Measurements from ENCODE around the gene NOTUM. TPM values are rescaled to one million over a fixed set of nuclear protein-coding genes. Genes with fewer than 3 reads are reported as not detected.

Gene NOTUM
- total and polyA plus RNA-seq, 8 donors = 0.37 to 3.8 (median 0.58) TPM; not detected in 3

DNA sequence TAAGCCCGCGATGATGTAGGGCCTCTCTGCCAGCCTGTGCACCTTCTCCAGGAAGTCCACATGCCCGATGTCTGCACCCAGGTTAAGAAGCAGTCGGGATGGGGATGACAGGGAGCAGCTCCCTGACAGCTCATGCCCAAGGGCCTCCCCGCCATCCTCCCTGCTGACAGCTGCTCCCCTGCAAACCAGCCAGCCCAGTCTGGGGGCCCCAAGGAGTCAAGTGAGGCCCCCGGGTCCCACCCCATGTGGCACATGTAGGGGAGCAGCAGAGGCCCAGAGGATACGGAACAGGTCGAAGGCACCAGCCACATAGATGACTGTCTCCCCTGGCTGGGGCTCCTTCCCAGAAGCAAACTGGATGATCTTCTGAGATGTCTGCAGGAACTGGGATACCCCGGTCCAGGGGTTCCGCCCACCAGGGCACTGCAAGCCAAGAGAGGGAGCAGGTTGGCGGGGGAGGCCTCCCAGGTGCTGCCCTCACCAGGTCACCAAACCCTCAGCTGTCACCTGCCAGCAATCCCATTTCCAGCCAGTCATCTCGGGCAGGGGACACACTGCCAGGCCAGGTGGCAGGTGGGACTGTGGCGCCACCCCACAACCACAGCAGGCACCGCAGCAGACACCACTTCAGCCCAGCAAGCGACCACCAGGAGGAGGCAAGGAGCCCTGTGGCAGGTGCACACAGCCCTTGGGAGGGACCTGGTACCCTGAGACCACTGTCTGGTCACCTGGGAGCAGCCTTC is 54.3 kb downstream of the NOTUM start:
- peaks cover 19 to 50% (median 37%) of the 10 kb centered on the region in 4 donors for H3K4me1 ChIP-seq
- no peak for DNase-seq
- TF ChIP-seq POLR2AphosphoS5 (IDR thresholded peaks at IDR 0.05) = no peak
- TF ChIP-seq EP300 (IDR thresholded peaks at IDR 0.05) = no peak
- no peak for TF ChIP-seq CTCF (IDR thresholded peaks at IDR 0.05)
- TF ChIP-seq POLR2A (IDR thresholded peaks at IDR 0.05) = no peak
- 83 to 94% (median 91%) methylated on average over 7 to 15 of the region's 15 CpGs for WGBS, 5 donors
- no peak overlapping the region for H3K27ac ChIP-seq
- H3K27me3 ChIP-seq = peaks cover 0 to 18% (median 13%) of the 10 kb centered on the region in 3 donors
- H3K9me3 ChIP-seq = no peaks in the 10 kb centered on the region
- H3K4me3 ChIP-seq = no peak overlapping the region
- intact Hi-C loops (cut with DNase I; ENCODE audit: low total_unique reads) = no loop called here
- H3K36me3 ChIP-seq = peaks cover 39 to 64% (median 56%) of the 10 kb centered on the region in 4 donors

DNA sequence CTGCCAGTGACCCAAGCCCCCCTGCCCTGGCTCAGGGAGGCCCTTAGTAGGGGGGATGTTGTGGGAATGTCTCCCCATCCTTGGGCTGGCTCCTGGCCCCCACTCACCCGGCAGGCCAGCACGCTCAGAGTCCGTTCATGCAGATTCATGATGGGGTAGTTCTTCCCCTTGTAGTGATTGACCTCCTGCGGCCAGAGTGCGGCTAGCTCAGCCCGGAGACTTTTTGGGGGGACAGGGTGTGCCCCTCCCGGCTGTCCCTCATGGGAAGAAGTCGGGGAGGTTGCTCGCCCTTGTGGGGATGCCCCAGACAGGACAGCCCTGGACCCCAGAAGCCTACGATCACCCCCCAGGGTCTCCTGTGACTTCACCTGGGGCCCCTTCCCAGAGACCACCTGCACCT is 55.0 kb downstream of the NOTUM start:
- Histone ChIP-seq H3K27ac (no peak overlapping the region), H3K4me1 (peaks cover 20 to 52% (median 39%) of the 10 kb centered on the region in 4 donors), H3K9me3 (no peaks in the 10 kb centered on the region), H3K27me3 (peaks cover 0 to 24% (median 17%) of the 10 kb centered on the region in 3 donors), H3K4me3 (no peak overlapping the region), H3K36me3 (peaks cover 39 to 64% (median 56%) of the 10 kb centered on the region in 4 donors)
- intact Hi-C loops (cut with DNase I; ENCODE audit: low total_unique reads) = no loop called here
- TF ChIP-seq POLR2A (IDR thresholded peaks at IDR 0.05) = no peak
- no peak for TF ChIP-seq CTCF (IDR thresholded peaks at IDR 0.05)
- no peak for TF ChIP-seq POLR2AphosphoS5 (IDR thresholded peaks at IDR 0.05)
- TF ChIP-seq EP300 (IDR thresholded peaks at IDR 0.05) = no peak
- no peak for DNase-seq
- 94 to 97% (median 96%) methylated on average over 6 to 10 of the region's 10 CpGs; no CpG with 5 or more reads in 1 of the 5 donors for WGBS, 5 donors

GRCh38 chr17:81905424-81905875 is 55.5 kb downstream of the NOTUM start:
- 90 to 98% (median 93%) methylated on average over 8 to 16 of the region's 16 CpGs for WGBS, 5 donors
- intact Hi-C loops (cut with DNase I; ENCODE audit: low total_unique reads) = no loop called here
- H3K36me3 ChIP-seq = peaks cover 39 to 66% (median 59%) of the 10 kb centered on the region in 4 donors

DNA sequence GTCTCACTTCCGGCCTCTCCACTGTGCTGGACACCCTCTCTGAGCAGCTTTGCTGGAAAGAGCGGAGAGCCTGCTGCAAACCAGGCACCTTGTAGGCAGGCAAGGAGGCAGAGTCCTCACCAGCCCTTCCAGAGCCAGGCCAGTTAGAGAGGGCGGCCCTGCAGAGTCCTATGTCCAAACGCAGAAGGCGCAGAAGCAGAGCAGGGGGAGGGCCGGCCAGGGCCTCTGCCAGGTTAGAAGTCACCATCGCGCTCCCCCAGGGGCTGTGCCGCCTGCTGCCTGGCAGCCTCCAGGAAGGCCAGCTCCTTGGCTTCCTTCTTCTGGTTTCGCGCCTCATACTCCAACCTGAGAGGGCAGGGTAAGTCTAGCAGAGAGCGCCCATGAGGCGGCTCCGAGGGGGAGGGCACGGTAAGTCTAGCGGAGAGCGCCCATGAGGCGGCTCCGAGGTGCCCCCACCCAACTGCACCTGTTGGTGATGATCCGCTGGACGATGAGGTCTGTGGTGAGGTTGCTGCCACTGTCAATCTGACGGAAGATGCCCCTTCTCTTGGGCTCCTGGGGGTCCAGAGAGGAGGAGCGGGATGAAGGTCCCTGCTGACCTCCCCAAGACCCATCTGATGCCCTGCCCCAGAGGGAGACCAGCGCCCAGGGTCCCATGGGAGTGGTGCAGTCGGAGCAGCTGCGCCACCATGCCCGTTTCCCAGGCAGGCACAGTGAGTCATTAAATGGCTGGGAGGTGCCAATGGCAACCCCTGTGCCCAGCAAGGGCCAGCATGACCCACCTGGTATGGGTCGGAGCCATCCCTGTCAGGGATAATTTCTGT is 56.2 kb downstream of the NOTUM start:
- no peaks in the 10 kb centered on the region for H3K9me3 ChIP-seq
- H3K4me1 ChIP-seq = peaks cover 13 to 41% (median 29%) of the 10 kb centered on the region in 4 donors
- H3K27me3 ChIP-seq = peaks cover 0 to 25% (median 17%) of the 10 kb centered on the region in 3 donors
- peaks cover 39 to 73% (median 65%) of the 10 kb centered on the region in 4 donors for H3K36me3 ChIP-seq
- H3K27ac ChIP-seq = no peak overlapping the region
- no peak for DNase-seq
- intact Hi-C loops (cut with DNase I; ENCODE audit: low total_unique reads) = no loop called here
- TF ChIP-seq POLR2AphosphoS5 (IDR thresholded peaks at IDR 0.05) = no peak
- no peak for TF ChIP-seq EP300 (IDR thresholded peaks at IDR 0.05)
- TF ChIP-seq CTCF (IDR thresholded peaks at IDR 0.05) = no peak
- no peak for TF ChIP-seq POLR2A (IDR thresholded peaks at IDR 0.05)
- WGBS, 5 donors = 89 to 93% (median 91%) methylated on average over 19 to 28 of the region's 28 CpGs
- no peak overlapping the region for H3K4me3 ChIP-seq

More at GRCh38 chr17:81905424-81905875, 55.5 kb downstream of the NOTUM start:
- H3K27ac ChIP-seq = no peak overlapping the region
- TF ChIP-seq POLR2A (IDR thresholded peaks at IDR 0.05) (no peak), POLR2AphosphoS5 (IDR thresholded peaks at IDR 0.05) (no peak)
- H3K27me3 ChIP-seq = peaks cover 0 to 25% (median 17%) of the 10 kb centered on the region in 3 donors
- H3K9me3 ChIP-seq = no peaks in the 10 kb centered on the region
- DNase-seq = no peak
- H3K4me3 ChIP-seq = no peak overlapping the region
- H3K4me1 ChIP-seq = peaks cover 18 to 47% (median 35%) of the 10 kb centered on the region in 4 donors
